Esophagus squamous epithelium (tissue), 4 donors: ENCODE measurements around the gene FAM90A26.
"Not testable (repeated sequence)": the region's sequence is repeated elsewhere in the genome, so short reads cannot be mapped to it uniquely, and the experiment has no call there.

Experiments used
- POLR2A ChIP-seq, 4 donors: fragments of 450-650 bp; IDR thresholded peaks; one replicate each; pipeline ENCODE4 v1.6.1; 2017; ENCODE audit warnings: antibody characterized with exemption in 4 of 4, mild to moderate bottlenecking in 4 of 4, moderate library complexity in 3 of 4
- TF ChIP-seq, protein P1 (sequence below), 6 experiments: fragments of 450-650 bp in 4 of 6; fragments of 200-600 bp in 2 of 6; sonication (generic) in 2 of 6; IDR thresholded peaks; one replicate each; pipeline ENCODE4 v1.5.1; 2016 to 2019; ENCODE audit warnings: antibody characterized with exemption in 6 of 6, mild to moderate bottlenecking in 4 of 6, moderate library complexity in 4 of 6

DNA sequence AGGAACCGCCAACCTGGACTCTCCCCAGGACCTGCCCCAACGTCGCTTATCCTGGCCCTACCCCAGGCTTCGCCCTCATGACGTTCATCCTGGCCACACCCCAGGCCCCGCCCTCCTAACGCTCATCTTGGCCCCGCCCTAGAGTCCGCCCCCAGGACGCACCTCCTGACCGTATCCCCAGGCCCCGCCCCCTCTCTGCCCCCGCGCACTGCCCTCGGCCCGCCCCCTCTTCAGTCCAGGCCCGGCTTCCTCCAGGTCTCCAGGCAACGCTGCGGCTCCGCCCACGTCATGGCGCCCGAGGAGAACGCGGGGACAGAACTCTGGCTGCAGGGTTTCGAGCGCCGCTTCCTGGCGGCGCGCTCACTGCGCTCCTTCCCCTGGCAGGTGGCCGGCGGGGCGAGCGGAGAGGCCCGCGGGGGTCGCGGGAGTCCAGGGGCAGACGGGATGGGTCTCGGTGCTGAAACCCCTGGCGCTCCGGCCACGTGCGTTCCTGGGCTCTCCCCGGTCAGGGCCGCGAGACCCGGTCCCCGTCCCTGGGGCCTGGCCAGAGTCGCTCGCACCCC lies 17.1 kb upstream of the FAM90A26 start:
- TF ChIP-seq, protein P1, sequence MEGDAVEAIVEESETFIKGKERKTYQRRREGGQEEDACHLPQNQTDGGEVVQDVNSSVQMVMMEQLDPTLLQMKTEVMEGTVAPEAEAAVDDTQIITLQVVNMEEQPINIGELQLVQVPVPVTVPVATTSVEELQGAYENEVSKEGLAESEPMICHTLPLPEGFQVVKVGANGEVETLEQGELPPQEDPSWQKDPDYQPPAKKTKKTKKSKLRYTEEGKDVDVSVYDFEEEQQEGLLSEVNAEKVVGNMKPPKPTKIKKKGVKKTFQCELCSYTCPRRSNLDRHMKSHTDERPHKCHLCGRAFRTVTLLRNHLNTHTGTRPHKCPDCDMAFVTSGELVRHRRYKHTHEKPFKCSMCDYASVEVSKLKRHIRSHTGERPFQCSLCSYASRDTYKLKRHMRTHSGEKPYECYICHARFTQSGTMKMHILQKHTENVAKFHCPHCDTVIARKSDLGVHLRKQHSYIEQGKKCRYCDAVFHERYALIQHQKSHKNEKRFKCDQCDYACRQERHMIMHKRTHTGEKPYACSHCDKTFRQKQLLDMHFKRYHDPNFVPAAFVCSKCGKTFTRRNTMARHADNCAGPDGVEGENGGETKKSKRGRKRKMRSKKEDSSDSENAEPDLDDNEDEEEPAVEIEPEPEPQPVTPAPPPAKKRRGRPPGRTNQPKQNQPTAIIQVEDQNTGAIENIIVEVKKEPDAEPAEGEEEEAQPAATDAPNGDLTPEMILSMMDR (IDR thresholded peaks at IDR 0.05) = not testable (repeated sequence)
- TF ChIP-seq POLR2A (IDR thresholded peaks at IDR 0.05) = peak in 1 of 4 donors; percentile 65
